A549 treated with RU486 at 1 μM for 4 hours (cell line): ENCODE measurements around the gene FBXO22. TPM values are rescaled to one million over a fixed set of nuclear protein-coding genes. Genes with fewer than 3 reads are reported as not detected.

Experiments
- total RNA-seq: library from RNA; stranded (reverse); fragments of 200-300 nt; extraction: Qiagen RNA extraction; gene quantifications from 5 replicates; pipeline ENCODE4 v1.2.3, GENCODE V29; 2022; ENCODE audit warnings: low read depth

FBXO22 gene
- 63.3 to 85.0 TPM (median 78.1 TPM) in 5 replicates for total RNA-seq

GRCh38 chr15:75903331-75904239, at the start of gene FBXO22:
Gene FBXO22 (plus strand): TSS chr15:75903878. CDS start chr15:75903964, 86 bp downstream.

Other genes starting within 250 kb of the FBXO22 start
- 0.07 to 0.14 TPM (median 0.09 TPM) in 5 replicates for gene CSPG4, start 191.0 kb upstream of the FBXO22 start, total RNA-seq
- gene UBE2Q2, start 60.4 kb upstream of the FBXO22 start, total RNA-seq, result 30.8 to 40.0 TPM (median 38.5 TPM) in 5 replicates
- 0.75 to 1.7 TPM (median 1.1 TPM) in 5 replicates for gene NRG4, start 108.5 kb downstream of the FBXO22 start, total RNA-seq
- 0.12 TPM in 2 of 5 replicates, not detected in the others for gene TMEM266, start 156.1 kb downstream of the FBXO22 start, total RNA-seq